Activated T-helper 2 cell treated with anti-CD3 and anti-CD28 coated beads, Interferon-gamma antibody, Interleukin-2, Interleukin-4, amounts not matched to agents 10 μg/mL and 5 μg/mL and 100 μg/mL, durations not matched to agents 14 hours and 24 hours and 36 hours (primary cell): ENCODE data around the gene ABCG2. TPM values are rescaled to one million over a fixed set of nuclear protein-coding genes. Genes with fewer than 3 reads are reported as not detected.

Experiments
- DNase-seq: peaks from one replicate; pipeline ENCODE4 v3.0.0; 2021; ENCODE audit warnings: low spot score
- H3K27ac Mint-ChIP-seq: one replicate; pipeline ENCODE4 v1.8.0; 2021; ENCODE audit warnings: mixed read lengths
- H3K27me3 Mint-ChIP-seq: one replicate; pipeline ENCODE4 v1.8.0; 2021; ENCODE audit warnings: low read depth, mixed read lengths
- H3K36me3 Mint-ChIP-seq: one replicate; pipeline ENCODE4 v1.8.0; 2021; ENCODE audit warnings: low read depth, mixed read lengths
- H3K4me1 Mint-ChIP-seq: one replicate; pipeline ENCODE4 v1.8.0; 2021; ENCODE audit warnings: low read depth, mixed read lengths
- H3K4me3 Mint-ChIP-seq: one replicate; pipeline ENCODE4 v1.8.0; 2021; ENCODE audit warnings: low read depth, mild to moderate bottlenecking, moderate library complexity, mixed read lengths
- H3K9me3 Mint-ChIP-seq: one replicate; pipeline ENCODE4 v1.8.0; 2021; ENCODE audit warnings: mixed read lengths
- intact Hi-C: fragments of 100-400 bp; cut with micrococcal nuclease; formaldehyde crosslinking; loops from one replicate; pipeline ENCODE4 v1.15.1; 2023
- total RNA-seq: library from RNA; stranded (reverse); gene quantifications from 2 replicates; pipeline ENCODE4 v1.2.3, GENCODE V29; 2022

The ABCG2 gene
- total RNA-seq, 1 donor from 2014 or later, result 0.89 TPM

DNA sequence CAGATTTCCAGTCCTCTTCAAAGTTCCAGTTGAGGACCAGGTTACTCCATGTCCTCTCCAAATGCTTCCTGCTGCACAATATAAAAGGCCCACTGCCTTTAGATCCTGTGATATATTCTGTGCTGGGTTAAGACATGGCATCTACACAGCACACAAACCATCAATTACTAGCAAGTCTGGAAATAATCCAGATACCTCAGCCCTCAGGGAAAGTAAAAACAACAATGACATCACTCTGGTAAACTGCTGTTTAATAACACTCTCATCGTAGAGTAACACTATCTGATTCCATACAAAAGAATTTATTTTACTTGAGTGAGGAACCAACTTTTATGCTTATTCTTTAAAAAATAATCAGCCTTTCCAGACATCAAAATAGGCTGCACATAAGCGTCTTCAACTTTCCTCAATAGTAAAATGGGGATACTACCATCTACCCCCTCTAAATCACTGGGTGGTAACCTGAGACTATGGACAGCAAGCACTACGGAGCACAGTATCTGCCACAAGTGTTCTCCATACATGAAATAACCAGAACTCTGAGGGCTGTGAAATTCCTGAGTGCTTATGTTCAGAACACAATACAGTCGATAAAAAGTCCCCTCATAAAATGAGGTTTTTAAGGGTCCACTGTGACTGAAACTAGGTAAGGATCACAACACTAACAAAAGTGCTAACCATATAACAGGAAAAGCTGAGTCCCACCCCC lies 53.4 kb downstream of the ABCG2 start:
- H3K27ac Mint-ChIP-seq, result no peak overlapping the region
- intact Hi-C loops, result no loop called here
- H3K4me1 Mint-ChIP-seq, result peaks cover 2% of the 10 kb centered on the region
- H3K36me3 Mint-ChIP-seq, result no peaks in the 10 kb centered on the region
- no peaks in the 10 kb centered on the region for H3K9me3 Mint-ChIP-seq
- no peak for DNase-seq
- peaks cover 3% of the 10 kb centered on the region for H3K27me3 Mint-ChIP-seq
- H3K4me3 Mint-ChIP-seq, result no peak overlapping the region

DNA sequence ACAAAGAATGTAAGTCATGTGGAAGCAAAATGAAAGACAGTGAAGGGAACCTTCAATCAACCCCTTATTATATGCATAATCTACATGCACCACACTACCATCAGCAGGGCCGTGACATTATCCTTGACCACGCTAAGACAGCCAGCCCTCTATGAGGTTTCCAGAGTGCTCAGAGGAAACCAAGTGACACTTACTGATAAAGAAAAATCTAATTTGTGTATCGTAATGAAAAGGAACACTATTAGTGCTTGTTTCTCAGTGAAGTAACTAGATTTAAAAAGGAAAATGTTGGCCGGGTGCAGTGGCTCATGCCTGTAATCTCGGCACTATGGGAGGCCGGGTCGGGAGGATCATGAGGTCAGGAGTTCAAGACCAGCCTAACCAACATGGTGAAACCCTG lies 56.4 kb downstream of the ABCG2 start:
- no peak for DNase-seq
- H3K36me3 Mint-ChIP-seq, result no peaks in the 10 kb centered on the region
- no peak overlapping the region for H3K4me3 Mint-ChIP-seq
- intact Hi-C loops, result no loop called here
- no peaks in the 10 kb centered on the region for H3K9me3 Mint-ChIP-seq
- H3K4me1 Mint-ChIP-seq, result peaks cover 2% of the 10 kb centered on the region
- H3K27ac Mint-ChIP-seq, result no peak overlapping the region
- H3K27me3 Mint-ChIP-seq, result peaks cover 5% of the 10 kb centered on the region

DNA sequence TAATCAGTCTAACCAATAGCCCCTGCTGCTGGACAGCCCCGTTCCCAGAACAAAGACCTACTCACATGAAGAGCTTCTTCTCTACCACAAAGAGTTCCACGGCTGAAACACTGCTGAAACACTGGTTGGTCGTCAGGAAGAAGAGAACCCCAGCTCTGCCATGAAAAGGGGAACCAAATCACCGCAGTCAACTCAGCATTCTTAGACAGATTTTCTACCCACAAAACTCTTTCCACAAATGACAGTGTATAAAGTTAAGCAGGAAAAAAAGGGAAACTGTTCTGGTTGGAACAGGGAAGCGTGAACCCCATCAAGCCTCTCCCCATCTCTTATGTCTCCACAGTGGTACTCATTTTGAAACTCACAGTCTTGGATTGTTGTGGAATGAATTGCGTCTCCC lies 57.3 kb downstream of the ABCG2 start:
- intact Hi-C loops, result no loop called here
- no peak overlapping the region for H3K27ac Mint-ChIP-seq
- no peak for DNase-seq
- H3K27me3 Mint-ChIP-seq, result peaks cover 7% of the 10 kb centered on the region
- H3K9me3 Mint-ChIP-seq, result no peaks in the 10 kb centered on the region
- H3K4me3 Mint-ChIP-seq, result no peak overlapping the region
- no peaks in the 10 kb centered on the region for H3K4me1 Mint-ChIP-seq
- no peaks in the 10 kb centered on the region for H3K36me3 Mint-ChIP-seq

- intact Hi-C loops, result no loop called here
- DNase-seq, result no peak
- no peaks in the 10 kb centered on the region for H3K36me3 Mint-ChIP-seq
- no peak overlapping the region for H3K4me3 Mint-ChIP-seq
- no peak overlapping the region for H3K27ac Mint-ChIP-seq
- no peaks in the 10 kb centered on the region for H3K9me3 Mint-ChIP-seq
- no peaks in the 10 kb centered on the region for H3K4me1 Mint-ChIP-seq
- peaks cover 7% of the 10 kb centered on the region for H3K27me3 Mint-ChIP-seq
Observed at GRCh38 chr4:88098993-88099752, 59.3 kb downstream of the ABCG2 start.

- Mint-ChIP-seq H3K4me3 (no peak overlapping the region), H3K27me3 (peaks cover 8% of the 10 kb centered on the region), H3K27ac (no peak overlapping the region), H3K9me3 (no peaks in the 10 kb centered on the region), H3K4me1 (no peaks in the 10 kb centered on the region), H3K36me3 (no peaks in the 10 kb centered on the region)
- no peak for DNase-seq
- intact Hi-C loops, result no loop called here
Observed at GRCh38 chr4:88097781-88098180, 60.7 kb downstream of the ABCG2 start.

DNA sequence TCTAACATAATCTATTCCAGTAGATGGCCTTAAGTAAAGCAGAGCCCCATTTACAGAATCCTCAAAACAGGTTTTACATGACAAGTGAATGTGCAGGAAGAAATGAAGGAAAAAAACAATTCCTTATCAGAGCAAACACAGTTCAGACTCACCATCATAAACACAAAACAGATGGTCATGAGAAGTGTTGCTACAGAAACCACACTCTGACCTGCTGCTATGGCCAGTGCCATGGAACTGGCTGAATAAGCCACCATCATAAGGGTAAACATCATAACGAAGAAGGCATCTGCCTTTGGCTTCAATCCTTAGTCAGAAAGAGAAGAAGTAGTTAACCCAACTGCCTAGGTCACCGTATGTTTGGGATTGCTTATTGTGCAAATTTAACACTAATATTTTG lies 61.1 kb downstream of the ABCG2 start:
- Mint-ChIP-seq H3K4me1 (no peaks in the 10 kb centered on the region), H3K4me3 (no peak overlapping the region), H3K27ac (no peak overlapping the region), H3K36me3 (no peaks in the 10 kb centered on the region), H3K27me3 (peaks cover 8% of the 10 kb centered on the region), H3K9me3 (no peaks in the 10 kb centered on the region)
- DNase-seq, result no peak
- intact Hi-C loops, result no loop called here

GRCh38 chr4:88093874-88094273 lies 64.6 kb downstream of the ABCG2 start:
- Mint-ChIP-seq H3K36me3 (no peaks in the 10 kb centered on the region), H3K27me3 (peaks cover 10% of the 10 kb centered on the region), H3K27ac (no peak overlapping the region), H3K4me3 (no peak overlapping the region), H3K4me1 (no peaks in the 10 kb centered on the region), H3K9me3 (no peaks in the 10 kb centered on the region)
- DNase-seq, result no peak
- intact Hi-C loops, result no loop called here

GRCh38 chr4:88091378-88091777 lies 67.1 kb downstream of the ABCG2 start:
- intact Hi-C loops, result no loop called here
- Mint-ChIP-seq H3K27me3 (peaks cover 6% of the 10 kb centered on the region), H3K4me1 (no peaks in the 10 kb centered on the region), H3K36me3 (no peaks in the 10 kb centered on the region), H3K9me3 (no peaks in the 10 kb centered on the region), H3K4me3 (no peak overlapping the region), H3K27ac (no peak overlapping the region)
- DNase-seq, result no peak

- H3K27ac Mint-ChIP-seq, result no peak overlapping the region
- peaks cover 6% of the 10 kb centered on the region for H3K27me3 Mint-ChIP-seq
- H3K4me3 Mint-ChIP-seq, result no peak overlapping the region
- no peaks in the 10 kb centered on the region for H3K4me1 Mint-ChIP-seq
- no peaks in the 10 kb centered on the region for H3K36me3 Mint-ChIP-seq
- DNase-seq, result no peak
- intact Hi-C loops, result no loop called here
- H3K9me3 Mint-ChIP-seq, result no peaks in the 10 kb centered on the region
Observed at GRCh38 chr4:88090898-88091297, 67.5 kb downstream of the ABCG2 start.

- no peaks in the 10 kb centered on the region for H3K36me3 Mint-ChIP-seq
- no peaks in the 10 kb centered on the region for H3K9me3 Mint-ChIP-seq
Observed at GRCh38 chr4:88087004-88087403, 71.4 kb downstream of the ABCG2 start.

GRCh38 chr4:88080626-88081025 lies 77.8 kb downstream of the ABCG2 start:
- H3K4me3 Mint-ChIP-seq, result no peak overlapping the region
- H3K4me1 Mint-ChIP-seq, result no peaks in the 10 kb centered on the region
- no peak for DNase-seq
- no peaks in the 10 kb centered on the region for H3K27me3 Mint-ChIP-seq
- peaks cover 14% of the 10 kb centered on the region for H3K36me3 Mint-ChIP-seq
- intact Hi-C loops, result no loop called here
- H3K27ac Mint-ChIP-seq, result no peak overlapping the region
- H3K9me3 Mint-ChIP-seq, result no peaks in the 10 kb centered on the region

More at GRCh38 chr4:88087004-88087403, 71.4 kb downstream of the ABCG2 start:
- H3K4me3 Mint-ChIP-seq, result no peak overlapping the region
- no peak for DNase-seq
- intact Hi-C loops, result no loop called here
- no peak overlapping the region for H3K27ac Mint-ChIP-seq
- H3K27me3 Mint-ChIP-seq, result peaks cover 2% of the 10 kb centered on the region
- no peaks in the 10 kb centered on the region for H3K4me1 Mint-ChIP-seq

DNA sequence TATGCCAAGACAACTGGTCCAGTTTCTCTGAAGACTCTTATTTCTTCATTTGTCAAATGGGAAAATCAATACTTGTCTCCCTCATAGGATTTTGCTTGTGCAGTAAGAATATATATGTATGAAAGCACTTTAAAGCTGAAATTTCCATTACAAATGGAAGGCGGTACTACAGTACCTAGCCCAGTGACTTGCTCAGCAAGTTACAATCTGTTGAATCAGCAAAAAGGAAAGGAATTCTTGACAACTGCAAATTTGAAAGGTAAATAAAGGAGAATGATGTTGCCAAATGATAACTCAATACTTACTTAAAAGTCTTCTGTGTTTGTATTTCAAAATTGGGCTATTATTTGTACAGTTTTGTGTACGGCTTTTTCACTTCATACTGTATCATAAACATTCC lies 79.9 kb downstream of the ABCG2 start:
- intact Hi-C loops, result no loop called here
- Mint-ChIP-seq H3K4me1 (no peaks in the 10 kb centered on the region), H3K4me3 (no peak overlapping the region), H3K36me3 (peaks cover 30% of the 10 kb centered on the region), H3K9me3 (no peaks in the 10 kb centered on the region), H3K27ac (no peak overlapping the region), H3K27me3 (no peaks in the 10 kb centered on the region)
- no peak for DNase-seq

GRCh38 chr4:88077911-88078524 lies 80.4 kb downstream of the ABCG2 start:
- Mint-ChIP-seq H3K9me3 (no peaks in the 10 kb centered on the region), H3K4me3 (no peak overlapping the region), H3K36me3 (peaks cover 36% of the 10 kb centered on the region), H3K27me3 (no peaks in the 10 kb centered on the region), H3K27ac (no peak overlapping the region), H3K4me1 (no peaks in the 10 kb centered on the region)
- no peak for DNase-seq
- intact Hi-C loops, result no loop called here
